Hepatocyte (in vitro differentiated cells): ENCODE results near the gene SLC23A3.

ENCODE experiments used
- CTCF ChIP-seq: fragments of 200-600 bp; sonication (generic); IDR thresholded peaks from 2 replicates; pipeline ENCODE4 v1.5.1; 2016; ENCODE audit warnings: antibody characterized with exemption, mild to moderate bottlenecking; ENCODE audit not compliant: poor library complexity
- EZH2 ChIP-seq: fragments of 200-600 bp; sonication (generic); IDR thresholded peaks from 2 replicates; pipeline ENCODE4 v1.6.1; 2016; ENCODE audit warnings: antibody characterized with exemption, mild to moderate bottlenecking, borderline replicate concordance
- EZH2phosphoT487 ChIP-seq: fragments of 200-600 bp; sonication (generic); IDR thresholded peaks from one replicate; pipeline ENCODE4 v1.6.1; 2018; ENCODE audit warnings: antibody characterized with exemption, mild to moderate bottlenecking, low read depth, moderate library complexity; ENCODE audit not compliant: unreplicated experiment, severe bottlenecking

GRCh38 chr2:219119422-219120043, 50.3 kb downstream of the SLC23A3 start:
- TF ChIP-seq CTCF (peak; percentile 83), EZH2 (no peak), EZH2phosphoT487 (no peak)
